Kidney epithelial cell (primary cell): ENCODE measurements around the gene TIMELESS. TPM values are rescaled to one million over a fixed set of nuclear protein-coding genes. Genes with fewer than 3 reads are reported as not detected.

ENCODE experiments used
- DNase-seq: peaks from one replicate; pipeline ENCODE4 v3.0.0-alpha.2; 2010; ENCODE audit warnings: low read depth
- H3K27me3 ChIP-seq: 2 replicates; pipeline ENCODE4 v1.6.0; 2011; ENCODE audit warnings: low read length; ENCODE audit not compliant: control insufficient read depth, insufficient read depth
- H3K36me3 ChIP-seq: 2 replicates; pipeline ENCODE4 v1.5.1; 2011; ENCODE audit warnings: low read length; ENCODE audit not compliant: control insufficient read depth, insufficient read depth
- H3K4me3 ChIP-seq: 2 replicates; pipeline ENCODE4 v1.5.1; 2011; ENCODE audit warnings: low read depth, mild to moderate bottlenecking, control low read depth, low read length
- total RNA-seq: library from RNA; depleted of rRNA; stranded (reverse); fragments of >200 nt; gene quantifications from 2 replicates; pipeline ENCODE4 v1.2.3, GENCODE V29; 2015
- TF ChIP-seq, protein P1 (sequence below): IDR thresholded peaks from 2 replicates; pipeline ENCODE4 v1.5.1; 2011; ENCODE audit warnings: mild to moderate bottlenecking, moderate library complexity, low read length, control low read depth, inconsistent platforms; ENCODE audit not compliant: insufficient read depth, poor library complexity, severe bottlenecking

Gene TIMELESS
- total RNA-seq, 1 donor from 2014 or later, result 15.5 TPM

DNA sequence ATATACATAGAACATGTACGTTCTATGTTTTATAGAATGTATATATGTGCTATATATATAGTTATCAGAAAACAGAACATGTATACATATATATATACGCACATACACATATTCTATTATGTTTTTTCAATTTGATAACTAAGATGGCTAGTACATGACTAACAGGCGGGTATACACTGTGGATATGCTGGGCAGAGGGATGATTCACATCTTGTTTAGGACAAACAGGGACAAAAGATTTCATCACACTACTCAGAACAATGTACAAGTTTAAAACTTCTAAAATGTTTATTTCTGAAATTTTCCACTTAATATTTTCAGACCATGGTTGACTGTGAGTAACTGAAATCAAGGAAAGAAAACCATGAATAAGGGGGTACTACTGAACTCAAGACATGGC, 17.4 kb downstream of the TIMELESS start:
- Histone ChIP-seq H3K4me3 (no peak overlapping the region), H3K27me3 (no peaks in the 10 kb centered on the region), H3K36me3 (no peaks in the 10 kb centered on the region)
- TF ChIP-seq, protein P1, sequence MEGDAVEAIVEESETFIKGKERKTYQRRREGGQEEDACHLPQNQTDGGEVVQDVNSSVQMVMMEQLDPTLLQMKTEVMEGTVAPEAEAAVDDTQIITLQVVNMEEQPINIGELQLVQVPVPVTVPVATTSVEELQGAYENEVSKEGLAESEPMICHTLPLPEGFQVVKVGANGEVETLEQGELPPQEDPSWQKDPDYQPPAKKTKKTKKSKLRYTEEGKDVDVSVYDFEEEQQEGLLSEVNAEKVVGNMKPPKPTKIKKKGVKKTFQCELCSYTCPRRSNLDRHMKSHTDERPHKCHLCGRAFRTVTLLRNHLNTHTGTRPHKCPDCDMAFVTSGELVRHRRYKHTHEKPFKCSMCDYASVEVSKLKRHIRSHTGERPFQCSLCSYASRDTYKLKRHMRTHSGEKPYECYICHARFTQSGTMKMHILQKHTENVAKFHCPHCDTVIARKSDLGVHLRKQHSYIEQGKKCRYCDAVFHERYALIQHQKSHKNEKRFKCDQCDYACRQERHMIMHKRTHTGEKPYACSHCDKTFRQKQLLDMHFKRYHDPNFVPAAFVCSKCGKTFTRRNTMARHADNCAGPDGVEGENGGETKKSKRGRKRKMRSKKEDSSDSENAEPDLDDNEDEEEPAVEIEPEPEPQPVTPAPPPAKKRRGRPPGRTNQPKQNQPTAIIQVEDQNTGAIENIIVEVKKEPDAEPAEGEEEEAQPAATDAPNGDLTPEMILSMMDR, result no peak
- DNase-seq, result no peak

- no peak overlapping the region for H3K4me3 ChIP-seq
- TF ChIP-seq, protein P1, result no peak
- no peaks in the 10 kb centered on the region for H3K27me3 ChIP-seq
- DNase-seq, result no peak
- H3K36me3 ChIP-seq, result no peaks in the 10 kb centered on the region
These were observed 17.9 kb downstream of the TIMELESS start for GRCh38 chr12:56431288-56431687.

DNA sequence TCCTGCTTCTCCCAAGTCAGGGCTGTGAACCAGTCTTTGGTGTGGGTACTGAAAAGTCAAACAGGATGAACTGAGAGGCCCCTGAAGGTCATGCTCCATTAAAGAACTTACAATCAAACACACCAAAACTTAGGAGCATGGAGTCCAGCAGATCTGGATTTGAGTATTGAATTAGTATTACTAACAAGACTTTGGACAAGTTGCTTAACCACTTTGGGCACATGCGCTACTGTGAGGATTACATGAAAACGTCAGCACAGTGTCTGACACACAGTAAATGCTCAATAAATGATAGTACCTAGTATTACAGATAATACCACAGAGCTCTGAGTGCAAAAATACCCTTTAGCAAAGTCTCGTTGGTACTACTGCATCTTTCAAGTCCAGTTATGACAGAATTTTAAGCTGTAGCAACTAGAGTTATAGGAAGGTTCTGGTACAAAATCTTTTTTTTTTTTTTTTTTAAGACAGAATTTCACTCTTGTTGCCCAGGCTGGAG, 23.2 kb downstream of the TIMELESS start:
- TF ChIP-seq, protein P1, result no peak
- no peaks in the 10 kb centered on the region for H3K36me3 ChIP-seq
- no peak overlapping the region for H3K4me3 ChIP-seq
- no peaks in the 10 kb centered on the region for H3K27me3 ChIP-seq
- no peak for DNase-seq

DNA sequence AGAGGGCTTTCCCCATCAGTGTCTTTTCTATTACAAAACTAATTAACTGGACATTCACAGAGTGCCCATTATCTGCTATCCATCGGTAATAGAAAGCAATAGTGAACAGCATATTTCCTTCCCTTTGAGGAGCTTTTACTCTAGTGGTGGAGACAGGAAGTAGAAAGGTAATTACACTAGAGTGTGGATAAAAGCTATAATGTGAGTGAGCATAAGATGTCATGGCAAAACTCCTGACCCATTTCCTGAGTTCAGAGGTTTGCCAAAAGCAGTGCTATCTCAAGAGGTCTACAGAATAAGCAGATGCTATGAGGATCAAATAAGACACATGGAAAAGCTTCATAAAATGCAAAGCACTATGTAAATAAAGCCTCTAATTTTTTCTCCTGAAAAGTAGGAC, 24.0 kb downstream of the TIMELESS start:
- no peaks in the 10 kb centered on the region for H3K27me3 ChIP-seq
- no peak overlapping the region for H3K4me3 ChIP-seq
- DNase-seq, result no peak
- TF ChIP-seq, protein P1, result no peak
- peaks cover 2% of the 10 kb centered on the region for H3K36me3 ChIP-seq

GRCh38 chr12:56420411-56420810, 28.8 kb downstream of the TIMELESS start:
- TF ChIP-seq, protein P1, result no peak
- no peak for DNase-seq
- no peak overlapping the region for H3K4me3 ChIP-seq
- H3K36me3 ChIP-seq, result peaks cover 2% of the 10 kb centered on the region
- no peaks in the 10 kb centered on the region for H3K27me3 ChIP-seq

GRCh38 chr12:56417739-56418138, 31.5 kb downstream of the TIMELESS start:
- TF ChIP-seq, protein P1, result no peak
- Histone ChIP-seq H3K4me3 (no peak overlapping the region), H3K36me3 (peaks cover 2% of the 10 kb centered on the region), H3K27me3 (no peaks in the 10 kb centered on the region)
- no peak for DNase-seq
